NB4 (cell line): ENCODE data around the gene MAT1A.

Experiments
- CTCF ChIP-seq: IDR thresholded peaks from one replicate; pipeline ENCODE4 v1.5.1; 2012; ENCODE audit warnings: low read depth, low read length
- MYC ChIP-seq: IDR thresholded peaks from 2 replicates; pipeline ENCODE4 v1.6.1; 2011; ENCODE audit warnings: low read depth, low read length
- POLR2A ChIP-seq: IDR thresholded peaks from 2 replicates; pipeline ENCODE4 v1.6.1; 2011; ENCODE audit warnings: mild to moderate bottlenecking; ENCODE audit not compliant: insufficient read length; ENCODE audit errors: extremely low read depth

GRCh38 chr10:80277016-80277415 lies 12.4 kb downstream of the MAT1A start:
- TF ChIP-seq CTCF (no peak), MYC (no peak), POLR2A (no peak)
